GM12878 (cell line): Measurements from ENCODE around the gene AKNA.

Experiments
- BRCA1 ChIP-seq: IDR thresholded peaks from 2 replicates; pipeline ENCODE4 v1.6.1; 2011; ENCODE audit warnings: low read depth, low read length, improper control_type of control experiment
- NR2C1 ChIP-seq: fragments of 450-650 bp; IDR thresholded peaks from 2 replicates; pipeline ENCODE4 v1.6.1; 2017; ENCODE audit warnings: antibody characterized with exemption, mild to moderate bottlenecking, moderate library complexity
- RAD21 ChIP-seq: IDR thresholded peaks from 2 replicates; pipeline ENCODE4 v1.6.1; 2011; ENCODE audit warnings: mild to moderate bottlenecking, low read depth, low read length, moderate library complexity; ENCODE audit not compliant: insufficient read depth
- TF ChIP-seq, protein P1 (sequence below): IDR thresholded peaks from 2 replicates; pipeline ENCODE4 v1.6.1; 2012; ENCODE audit warnings: improper control_type of control experiment, low read depth, low read length; ENCODE audit not compliant: insufficient replicate concordance
- TF ChIP-seq, protein P2 (sequence below): IDR thresholded peaks from 2 replicates; pipeline ENCODE4 v1.6.1; 2012; ENCODE audit warnings: low read depth, low read length, improper control_type of control experiment

DNA sequence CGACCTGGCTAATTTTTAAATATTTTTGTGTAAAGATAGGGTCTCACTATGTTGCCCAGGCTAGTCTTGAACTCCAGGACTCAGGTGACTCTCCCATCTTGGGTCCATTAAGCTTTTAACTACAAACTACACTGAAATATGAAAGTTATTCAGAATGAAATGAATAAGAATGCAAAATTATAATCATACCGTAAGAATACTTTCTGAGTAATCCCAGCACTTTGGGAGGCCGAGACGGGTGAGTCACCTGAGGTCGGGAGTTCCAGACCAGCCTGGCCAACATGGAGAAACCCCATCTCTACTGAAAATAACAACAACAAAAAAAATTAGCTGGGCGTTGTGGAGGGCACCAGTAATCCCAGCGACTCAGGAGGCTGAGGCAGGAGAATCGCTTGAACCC lies 66.0 kb downstream of the AKNA start:
- TF ChIP-seq BRCA1, result no peak
- TF ChIP-seq, protein P1, sequence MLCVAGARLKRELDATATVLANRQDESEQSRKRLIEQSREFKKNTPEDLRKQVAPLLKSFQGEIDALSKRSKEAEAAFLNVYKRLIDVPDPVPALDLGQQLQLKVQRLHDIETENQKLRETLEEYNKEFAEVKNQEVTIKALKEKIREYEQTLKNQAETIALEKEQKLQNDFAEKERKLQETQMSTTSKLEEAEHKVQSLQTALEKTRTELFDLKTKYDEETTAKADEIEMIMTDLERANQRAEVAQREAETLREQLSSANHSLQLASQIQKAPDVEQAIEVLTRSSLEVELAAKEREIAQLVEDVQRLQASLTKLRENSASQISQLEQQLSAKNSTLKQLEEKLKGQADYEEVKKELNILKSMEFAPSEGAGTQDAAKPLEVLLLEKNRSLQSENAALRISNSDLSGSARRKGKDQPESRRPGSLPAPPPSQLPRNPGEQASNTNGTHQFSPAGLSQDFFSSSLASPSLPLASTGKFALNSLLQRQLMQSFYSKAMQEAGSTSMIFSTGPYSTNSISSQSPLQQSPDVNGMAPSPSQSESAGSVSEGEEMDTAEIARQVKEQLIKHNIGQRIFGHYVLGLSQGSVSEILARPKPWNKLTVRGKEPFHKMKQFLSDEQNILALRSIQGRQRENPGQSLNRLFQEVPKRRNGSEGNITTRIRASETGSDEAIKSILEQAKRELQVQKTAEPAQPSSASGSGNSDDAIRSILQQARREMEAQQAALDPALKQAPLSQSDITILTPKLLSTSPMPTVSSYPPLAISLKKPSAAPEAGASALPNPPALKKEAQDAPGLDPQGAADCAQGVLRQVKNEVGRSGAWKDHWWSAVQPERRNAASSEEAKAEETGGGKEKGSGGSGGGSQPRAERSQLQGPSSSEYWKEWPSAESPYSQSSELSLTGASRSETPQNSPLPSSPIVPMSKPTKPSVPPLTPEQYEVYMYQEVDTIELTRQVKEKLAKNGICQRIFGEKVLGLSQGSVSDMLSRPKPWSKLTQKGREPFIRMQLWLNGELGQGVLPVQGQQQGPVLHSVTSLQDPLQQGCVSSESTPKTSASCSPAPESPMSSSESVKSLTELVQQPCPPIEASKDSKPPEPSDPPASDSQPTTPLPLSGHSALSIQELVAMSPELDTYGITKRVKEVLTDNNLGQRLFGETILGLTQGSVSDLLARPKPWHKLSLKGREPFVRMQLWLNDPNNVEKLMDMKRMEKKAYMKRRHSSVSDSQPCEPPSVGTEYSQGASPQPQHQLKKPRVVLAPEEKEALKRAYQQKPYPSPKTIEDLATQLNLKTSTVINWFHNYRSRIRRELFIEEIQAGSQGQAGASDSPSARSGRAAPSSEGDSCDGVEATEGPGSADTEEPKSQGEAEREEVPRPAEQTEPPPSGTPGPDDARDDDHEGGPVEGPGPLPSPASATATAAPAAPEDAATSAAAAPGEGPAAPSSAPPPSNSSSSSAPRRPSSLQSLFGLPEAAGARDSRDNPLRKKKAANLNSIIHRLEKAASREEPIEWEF, result no peak
- TF ChIP-seq, protein P2, sequence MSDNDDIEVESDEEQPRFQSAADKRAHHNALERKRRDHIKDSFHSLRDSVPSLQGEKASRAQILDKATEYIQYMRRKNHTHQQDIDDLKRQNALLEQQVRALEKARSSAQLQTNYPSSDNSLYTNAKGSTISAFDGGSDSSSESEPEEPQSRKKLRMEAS, result no peak
- TF ChIP-seq NR2C1, result no peak
- TF ChIP-seq RAD21, result no peak
